Heart right ventricle (tissue), 16 donors: ENCODE data around the gene PI4KB. TPM values are rescaled to one million over a fixed set of nuclear protein-coding genes. Genes with fewer than 3 reads are reported as not detected.

Source experiments
- ATAC-seq, 8 donors: fragments of 200-7000 bp; cut with Tn5 transposase; one replicate each; pipeline ENCODE4 v1.9.1; 2020; ENCODE audit warnings: mild to moderate bottlenecking in 8 of 8, moderate library complexity in 8 of 8, moderate number of reproducible peaks in 1 of 8
- DNase-seq, 2 donors: peaks; one replicate each; pipeline ENCODE4 v3.0.0-alpha.2; 2020
- H3K27ac ChIP-seq, 10 donors: fragments of 200-600 bp; sonication (generic) in 2 of 10; one replicate each; pipeline versions ENCODE4 v1.5.0 to v1.8.0; 2020 to 2022; ENCODE audit warnings: mild to moderate bottlenecking in 3 of 10
- H3K27me3 ChIP-seq, 7 donors: fragments of 200-600 bp; one replicate each; pipeline ENCODE4 v1.8.0; 2021 to 2022; ENCODE audit warnings: mild to moderate bottlenecking in 2 of 7
- H3K36me3 ChIP-seq, 9 donors: fragments of 200-600 bp; sonication (generic) in 1 of 9; one replicate each; pipeline versions ENCODE4 v1.5.0 to v1.8.0; 2020 to 2022; ENCODE audit warnings: mild to moderate bottlenecking in 2 of 9
- H3K4me1 ChIP-seq, 9 donors: fragments of 200-600 bp; sonication (generic) in 1 of 9; one replicate each; pipeline versions ENCODE4 v1.5.0 to v1.8.0; 2020 to 2022; ENCODE audit warnings: mild to moderate bottlenecking in 4 of 9
- H3K4me3 ChIP-seq, 10 donors: fragments of 200-600 bp; sonication (generic) in 2 of 10; one replicate each; pipeline versions ENCODE4 v1.5.0 to v1.8.0; 2020 to 2022; ENCODE audit warnings: mild to moderate bottlenecking in 7 of 10, moderate library complexity in 2 of 10
- H3K9me3 ChIP-seq, 11 donors: fragments of 200-600 bp in 10 of 11; sonication (generic) in 2 of 11; one replicate each; pipeline versions ENCODE4 v1.5.0 to v1.8.0; 2013 to 2022; ENCODE audit warnings: mild to moderate bottlenecking in 2 of 11, control low read depth in 1 of 11, moderate library complexity in 1 of 11
- WGBS, 2 donors: extraction: QIAGEN DNeasy Blood & Tissue Kit; methylation state at CpG; one replicate each; pipeline ENCODE4 v1.1.7; 2013; ENCODE audit warnings: inconsistent platforms in 1 of 2; 5-methylcytosine and 5-hydroxymethylcytosine counted together
- intact Hi-C, 10 donors: fragments of 100-400 bp; cut with DNase I; formaldehyde crosslinking; loops; one replicate each; pipeline versions ENCODE4 v1.11.1 to v1.14.2; 2022
- polyA plus RNA-seq, 2 donors: library from polyadenylated mRNA; stranded (reverse); fragments of 200-250 nt; gene quantifications; one replicate each; pipeline ENCODE4 v1.2.3, GENCODE V29; 2013
- total RNA-seq, 10 donors: library from RNA; stranded (reverse); fragmentation: NEBNext Ultra II Directional in 3 of 10; extraction: Animal tissue kit (Norgen Biotek cat#: 25700) in 3 of 10; gene quantifications; one replicate each; pipeline versions ENCODE4 v1.2.1 to v1.2.4, GENCODE V29; 2021 to 2023
- TF ChIP-seq, protein P1 (sequence below), 9 donors: fragments of 200-600 bp; sonication (generic) in 2 of 9; IDR thresholded peaks; one replicate each; pipeline versions ENCODE4 v1.5.0 to v1.8.0; 2021 to 2022; ENCODE audit warnings: antibody characterized with exemption in 9 of 9, mild to moderate bottlenecking in 5 of 9, moderate library complexity in 1 of 9
- donor health status: Arrhythmogenic right ventricular cardiomyopathy.
- donor health status: ischemic (EF 13 %, LVEDD 7.1; RV severe dilation, severe dysfunction).
- donor health status: healthy with polysubstance abuse.
- donor health status: DM: no; HTN: yes; CAD: no.
- donor health status: DM: no; HTN: no; CAD: no.
- donor health status: ischemic (EF 25% LVEDD 6.9; RV normal size, moderate dysfunction).
- donor health status: ischemic (EF 25% LVEDD 5.7; RV mildly dilated, moderate dysfunction).
- donor health status: healthy.
- donor health status: DM: yes; HTN: yes; CAD: no.
- donor health status: Ischemic cardiomyopathy.
- donor health status: ischemic (EF 35%, LVEDD 5.7; RV mildly dilated, moderate dysfunction).
- donor health status: nonischemic (EF 11% LVEDD 7.7; RV severe dilation, severe dysfunction).
- donor health status: DM: yes; HTN: yes; CAD: no.
- donor health status: PGD.
- donor health status: ischemic (EF 29% LVEDD 5.4; RV normal size, mild dysfunction).
- donor health status: nonischemic (EF 23%, LVEDD 6.1; RV moderate dilation, normal function).

PI4KB gene
- total and polyA plus RNA-seq, 12 donors = 17.6 to 52.1 (median 40.2) TPM

DNA sequence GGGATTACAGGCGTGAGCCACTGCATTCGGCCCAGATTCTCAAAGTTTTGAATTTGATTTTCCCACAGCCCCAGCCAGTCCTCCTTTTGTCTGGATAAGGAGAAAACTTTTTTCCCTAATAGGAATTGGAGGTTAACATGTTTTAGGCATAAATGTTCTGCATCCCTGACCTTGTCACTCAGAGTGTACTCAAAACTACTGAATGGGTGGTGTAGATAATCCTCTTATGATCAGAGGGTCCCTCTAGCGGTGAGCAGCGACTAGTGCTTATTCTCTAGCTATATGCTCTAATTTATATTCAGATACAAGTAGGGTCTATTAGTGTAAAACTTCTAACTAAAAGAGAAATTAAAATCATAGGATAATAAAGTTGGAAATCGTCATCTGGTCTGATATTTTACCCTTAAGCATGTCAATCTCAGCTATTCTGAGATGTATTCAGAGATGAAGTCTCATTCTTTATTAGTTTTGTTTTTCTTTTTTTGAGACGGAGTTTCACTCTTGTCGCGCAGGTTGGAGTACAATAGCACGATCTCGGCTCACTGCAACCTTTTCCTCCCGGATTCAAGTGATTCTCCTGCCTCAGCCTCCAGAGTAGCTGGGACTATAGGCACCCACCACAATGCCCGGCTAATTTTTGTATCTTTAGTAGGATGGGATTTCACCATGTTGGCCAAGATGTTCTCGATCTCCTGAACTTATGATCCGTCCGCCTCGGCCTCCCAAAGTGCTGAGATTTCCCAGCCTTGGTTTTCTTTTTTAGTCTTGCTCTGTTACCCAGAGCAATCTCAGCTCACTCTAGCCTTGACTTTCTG lies 75.4 kb downstream of the PI4KB start:
- peaks cover 0 to 40% (median 30%) of the 10 kb centered on the region in 9 donors for H3K36me3 ChIP-seq
- H3K27me3 ChIP-seq = no peaks in the 10 kb centered on the region
- WGBS, 2 donors = 64 to 68% methylated on average over 16 of the region's 16 CpGs
- peak; percentile 20 to 54 for DNase-seq
- TF ChIP-seq, protein P1, sequence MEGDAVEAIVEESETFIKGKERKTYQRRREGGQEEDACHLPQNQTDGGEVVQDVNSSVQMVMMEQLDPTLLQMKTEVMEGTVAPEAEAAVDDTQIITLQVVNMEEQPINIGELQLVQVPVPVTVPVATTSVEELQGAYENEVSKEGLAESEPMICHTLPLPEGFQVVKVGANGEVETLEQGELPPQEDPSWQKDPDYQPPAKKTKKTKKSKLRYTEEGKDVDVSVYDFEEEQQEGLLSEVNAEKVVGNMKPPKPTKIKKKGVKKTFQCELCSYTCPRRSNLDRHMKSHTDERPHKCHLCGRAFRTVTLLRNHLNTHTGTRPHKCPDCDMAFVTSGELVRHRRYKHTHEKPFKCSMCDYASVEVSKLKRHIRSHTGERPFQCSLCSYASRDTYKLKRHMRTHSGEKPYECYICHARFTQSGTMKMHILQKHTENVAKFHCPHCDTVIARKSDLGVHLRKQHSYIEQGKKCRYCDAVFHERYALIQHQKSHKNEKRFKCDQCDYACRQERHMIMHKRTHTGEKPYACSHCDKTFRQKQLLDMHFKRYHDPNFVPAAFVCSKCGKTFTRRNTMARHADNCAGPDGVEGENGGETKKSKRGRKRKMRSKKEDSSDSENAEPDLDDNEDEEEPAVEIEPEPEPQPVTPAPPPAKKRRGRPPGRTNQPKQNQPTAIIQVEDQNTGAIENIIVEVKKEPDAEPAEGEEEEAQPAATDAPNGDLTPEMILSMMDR (IDR thresholded peaks at IDR 0.05) = peak; percentile 69 to 88 (median 83)
- H3K4me1 ChIP-seq = peaks cover 4 to 23% (median 15%) of the 10 kb centered on the region in 9 donors
- no peak overlapping the region for H3K4me3 ChIP-seq
- ATAC-seq = peak in 3 of 8 donors; percentile 25 to 43 (median 32)
- H3K9me3 ChIP-seq = no peaks in the 10 kb centered on the region
- intact Hi-C loops = loop anchor here (1.0 to 10.0 kb wide), 5 partner anchors 50 to 157 kb away; partner anchors contain the start of gene PIP5K1A (in 5 of the 10)
- H3K27ac ChIP-seq = no peak overlapping the region

DNA sequence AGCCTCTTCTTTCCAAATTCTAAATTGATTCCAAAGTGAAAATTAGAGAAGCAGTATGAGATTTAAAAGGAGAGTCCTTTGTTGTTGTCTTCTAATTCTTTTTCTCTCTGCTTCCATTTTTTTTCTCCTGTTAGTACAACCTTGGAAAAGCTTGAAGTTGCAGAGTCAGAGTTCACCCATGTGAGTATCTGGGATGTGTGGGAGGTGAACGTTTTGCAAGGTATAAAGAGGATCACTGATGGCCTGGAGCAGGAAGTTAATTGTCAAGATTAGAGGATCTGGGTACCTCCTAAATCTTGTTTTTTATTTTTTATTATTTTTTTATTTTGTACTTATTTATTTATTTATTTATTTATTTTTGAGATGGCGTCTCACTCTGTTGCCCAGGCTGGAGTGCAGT lies 80.4 kb downstream of the PI4KB start:
- no peak for ATAC-seq
- no peak overlapping the region for H3K4me3 ChIP-seq
- H3K27ac ChIP-seq = no peak overlapping the region
- no peaks in the 10 kb centered on the region for H3K4me1 ChIP-seq
- WGBS, 2 donors = 85 to 88% methylated on average over 2 of the region's 2 CpGs
- H3K36me3 ChIP-seq = peaks cover 0 to 91% (median 79%) of the 10 kb centered on the region in 9 donors
- intact Hi-C loops = loop anchor here in 1 of 10 donors (10.0 kb wide), 1 partner anchor 162 kb away; no protein-coding TSS in a partner anchor
- no peaks in the 10 kb centered on the region for H3K9me3 ChIP-seq
- TF ChIP-seq, protein P1 (IDR thresholded peaks at IDR 0.05) = no peak
- H3K27me3 ChIP-seq = no peaks in the 10 kb centered on the region
- DNase-seq = no peak

DNA sequence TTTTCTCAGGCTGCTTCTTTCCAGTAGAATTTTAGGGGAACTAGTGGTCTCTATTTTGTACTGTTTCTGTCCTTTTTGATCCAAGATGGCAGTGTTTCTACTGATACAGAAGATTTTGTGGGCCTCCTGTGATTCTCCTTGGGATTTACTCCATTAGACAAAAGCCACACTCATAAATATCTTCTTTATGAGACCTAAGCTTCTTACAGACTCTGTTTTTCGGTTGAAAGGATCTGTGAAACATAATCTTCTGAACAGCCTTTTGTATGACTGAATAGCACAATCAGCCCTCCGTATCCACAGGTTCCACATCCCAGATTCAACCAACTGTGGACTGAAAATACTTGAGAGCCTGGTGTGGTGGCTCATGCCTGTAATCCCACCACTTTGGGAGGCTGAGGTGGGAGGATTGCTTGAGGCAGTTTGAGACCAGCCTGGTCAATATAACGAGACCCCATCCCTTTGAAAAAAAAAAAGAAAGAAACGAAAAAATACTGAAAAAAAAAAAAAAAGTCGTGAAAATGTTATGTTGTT lies 83.5 kb downstream of the PI4KB start:
- no peak for DNase-seq
- TF ChIP-seq, protein P1 (IDR thresholded peaks at IDR 0.05) = no peak
- Histone ChIP-seq H3K4me3 (no peak overlapping the region), H3K27me3 (no peaks in the 10 kb centered on the region), H3K27ac (no peak overlapping the region), H3K9me3 (no peaks in the 10 kb centered on the region), H3K36me3 (peaks cover 0 to 100% (median 87%) of the 10 kb centered on the region in 9 donors), H3K4me1 (no peaks in the 10 kb centered on the region)
- intact Hi-C loops = loop anchor here in 2 of 10 donors (5.0 to 10.0 kb wide), 2 partner anchors 41 to 159 kb away; no protein-coding TSS in a partner anchor
- 78 to 90% methylated on average over 5 of the region's 5 CpGs for WGBS, 2 donors
- ATAC-seq = no peak

GRCh38 chr1:151242442-151242841 lies 84.8 kb downstream of the PI4KB start:
- DNase-seq (no peak), ATAC-seq (no peak)
- intact Hi-C loops = loop anchor here in 2 of 10 donors (5.0 to 10.0 kb wide), 2 partner anchors 40 to 158 kb away; no protein-coding TSS in a partner anchor
- H3K9me3 ChIP-seq = no peaks in the 10 kb centered on the region
- H3K27ac ChIP-seq = no peak overlapping the region
- peaks cover 0 to 100% (median 82%) of the 10 kb centered on the region in 9 donors for H3K36me3 ChIP-seq
- H3K27me3 ChIP-seq = no peaks in the 10 kb centered on the region
- WGBS, 2 donors = 87 to 91% methylated on average over 2 of the region's 2 CpGs
- TF ChIP-seq, protein P1 (IDR thresholded peaks at IDR 0.05) = no peak
- peaks cover 0 to 4% (median 0%) of the 10 kb centered on the region in 9 donors for H3K4me1 ChIP-seq
- no peak overlapping the region for H3K4me3 ChIP-seq

Other genes starting within 250 kb of the PI4KB start
- gene SEMA6C, start 180.8 kb downstream of the PI4KB start, total RNA-seq = 10 to 100 TPM; 23.2 to 68.1 (median 54.9) TPM
- 100 to 1,000 TPM in 1 of 2 donors, 10 to 100 TPM in 1; 15.7 to 141 TPM for gene SEMA6C, start 180.8 kb downstream of the PI4KB start, polyA plus RNA-seq
- gene TNFAIP8L2, start 170.8 kb downstream of the PI4KB start, total RNA-seq = 1 to 10 TPM in 4 of 10 donors, under 1 TPM in 5, not detected in 1; 0.35 to 5.8 (median 0.71) TPM
- 1 to 10 TPM; 2.4 to 4.0 TPM for gene TNFAIP8L2, start 170.8 kb downstream of the PI4KB start, polyA plus RNA-seq
- gene LYSMD1, start 161.5 kb downstream of the PI4KB start, total RNA-seq = 10 to 100 TPM; 11.4 to 16.5 (median 13.3) TPM
- gene LYSMD1, start 161.5 kb downstream of the PI4KB start, polyA plus RNA-seq = 1 to 10 TPM; 5.7 to 8.5 TPM
- gene SCNM1, start 161.3 kb downstream of the PI4KB start, total RNA-seq = 10 to 100 TPM; 12.9 to 26.6 (median 18.3) TPM
- gene SCNM1, start 161.3 kb downstream of the PI4KB start, polyA plus RNA-seq = 10 to 100 TPM; 52.3 to 57.6 TPM
- under 1 TPM in 2 of 10 donors, not detected in 8; 0.46 to 0.74 TPM for gene TMOD4, start 151.4 kb downstream of the PI4KB start, total RNA-seq
- gene TMOD4, start 151.4 kb downstream of the PI4KB start, polyA plus RNA-seq = under 1 TPM; 0.06 to 0.88 TPM
- gene VPS72, start 137.2 kb downstream of the PI4KB start, total RNA-seq = 10 to 100 TPM; 29.6 to 47.2 (median 39.6) TPM
- 10 to 100 TPM; 24.8 to 33.4 TPM for gene VPS72, start 137.2 kb downstream of the PI4KB start, polyA plus RNA-seq
- 10 to 100 TPM; 32.4 to 48.0 (median 39.2) TPM for gene PIP5K1A, start 128.9 kb downstream of the PI4KB start, total RNA-seq
- 10 to 100 TPM; 11.5 to 32.2 TPM for gene PIP5K1A, start 128.9 kb downstream of the PI4KB start, polyA plus RNA-seq
- 100 to 1,000 TPM; 119 to 157 (median 147) TPM for gene PSMD4, start 72.7 kb downstream of the PI4KB start, total RNA-seq
- 100 to 1,000 TPM; 222 to 300 TPM for gene PSMD4, start 72.7 kb downstream of the PI4KB start, polyA plus RNA-seq
- 10 to 100 TPM; 10.4 to 15.1 (median 13.1) TPM for gene ZNF687, start 45.1 kb downstream of the PI4KB start, total RNA-seq
- 1 to 10 TPM; 5.9 to 8.0 TPM for gene ZNF687, start 45.1 kb downstream of the PI4KB start, polyA plus RNA-seq
- gene RFX5, start 19.8 kb upstream of the PI4KB start, total RNA-seq = 10 to 100 TPM; 12.6 to 38.4 (median 24.0) TPM
- gene RFX5, start 19.8 kb upstream of the PI4KB start, polyA plus RNA-seq = 1 to 10 TPM; 6.5 to 8.9 TPM
- gene SELENBP1, start 45.3 kb upstream of the PI4KB start, total RNA-seq = 100 to 1,000 TPM in 1 of 10 donors, 10 to 100 TPM in 9; 32.3 to 112 (median 59.7) TPM
- 10 to 100 TPM; 20.7 to 54.1 TPM for gene SELENBP1, start 45.3 kb upstream of the PI4KB start, polyA plus RNA-seq
- 100 to 1,000 TPM; 169 to 241 (median 203) TPM for gene PSMB4, start 72.2 kb upstream of the PI4KB start, total RNA-seq
- 100 to 1,000 TPM; 343 to 441 TPM for gene PSMB4, start 72.2 kb upstream of the PI4KB start, polyA plus RNA-seq
- 10 to 100 TPM; 36.7 to 58.6 (median 48.9) TPM for gene POGZ, start 132.1 kb upstream of the PI4KB start, total RNA-seq
- gene POGZ, start 132.1 kb upstream of the PI4KB start, polyA plus RNA-seq = 10 to 100 TPM in 1 of 2 donors, 1 to 10 TPM in 1; 8.2 to 34.7 TPM
- gene CGN, start 184.0 kb upstream of the PI4KB start, total RNA-seq = under 1 TPM in 7 of 10 donors, not detected in 3; 0.13 to 0.73 (median 0.28) TPM
- gene CGN, start 184.0 kb upstream of the PI4KB start, polyA plus RNA-seq = under 1 TPM; 0.07 to 0.15 TPM
- gene TUFT1, start 212.9 kb upstream of the PI4KB start, total RNA-seq = 10 to 100 TPM in 1 of 10 donors, 1 to 10 TPM in 9; 2.9 to 13.0 (median 5.5) TPM
- gene TUFT1, start 212.9 kb upstream of the PI4KB start, polyA plus RNA-seq = 1 to 10 TPM; 2.6 to 2.7 TPM